ENCODE results near the gene DTNB. TPM values are rescaled to one million over a fixed set of nuclear protein-coding genes. Genes with fewer than 3 reads are reported as not detected.

The DTNB gene
- total RNA-seq, 2 donors from 2014 or later, result 4.3 to 4.4 TPM

DNA sequence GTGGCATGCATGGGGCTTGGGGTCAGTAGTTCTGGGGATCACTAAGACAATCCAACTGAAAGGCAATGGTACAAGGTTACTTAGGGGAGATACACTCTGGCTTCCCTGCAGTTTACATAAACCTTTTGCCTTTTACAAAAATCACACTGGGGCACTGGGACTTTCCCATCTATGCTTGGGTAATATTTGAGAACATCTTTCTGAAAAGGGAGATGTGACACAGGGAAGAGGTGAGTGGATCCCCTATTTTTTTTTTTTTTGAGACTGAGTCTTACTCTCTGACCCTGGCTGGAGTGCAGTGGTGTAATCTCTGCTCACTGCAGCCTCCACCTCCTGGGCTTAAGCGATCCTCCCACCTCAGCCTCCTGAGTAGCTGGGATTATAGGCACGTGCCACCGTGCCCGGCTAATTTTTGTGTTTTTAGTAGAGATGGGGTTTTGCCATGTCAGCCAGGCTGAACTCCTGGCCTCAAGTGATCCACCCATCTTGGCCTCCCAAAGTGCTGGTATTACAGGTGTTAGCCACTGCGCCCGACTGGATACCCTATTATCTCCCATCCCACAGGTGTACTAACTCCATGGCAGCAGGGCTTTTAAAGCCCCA is 248.8 kb downstream of the DTNB start:
- H3K27me3 ChIP-seq, result no peaks in the 10 kb centered on the region
- H3K27ac ChIP-seq, result no peak overlapping the region
- no peaks in the 10 kb centered on the region for H3K36me3 ChIP-seq
- H3K4me3 ChIP-seq, result no peak overlapping the region
- H3K9me3 ChIP-seq, result no peaks in the 10 kb centered on the region
- no peak for DNase-seq (ENCODE audit: low spot score)
- TF ChIP-seq, protein P1, sequence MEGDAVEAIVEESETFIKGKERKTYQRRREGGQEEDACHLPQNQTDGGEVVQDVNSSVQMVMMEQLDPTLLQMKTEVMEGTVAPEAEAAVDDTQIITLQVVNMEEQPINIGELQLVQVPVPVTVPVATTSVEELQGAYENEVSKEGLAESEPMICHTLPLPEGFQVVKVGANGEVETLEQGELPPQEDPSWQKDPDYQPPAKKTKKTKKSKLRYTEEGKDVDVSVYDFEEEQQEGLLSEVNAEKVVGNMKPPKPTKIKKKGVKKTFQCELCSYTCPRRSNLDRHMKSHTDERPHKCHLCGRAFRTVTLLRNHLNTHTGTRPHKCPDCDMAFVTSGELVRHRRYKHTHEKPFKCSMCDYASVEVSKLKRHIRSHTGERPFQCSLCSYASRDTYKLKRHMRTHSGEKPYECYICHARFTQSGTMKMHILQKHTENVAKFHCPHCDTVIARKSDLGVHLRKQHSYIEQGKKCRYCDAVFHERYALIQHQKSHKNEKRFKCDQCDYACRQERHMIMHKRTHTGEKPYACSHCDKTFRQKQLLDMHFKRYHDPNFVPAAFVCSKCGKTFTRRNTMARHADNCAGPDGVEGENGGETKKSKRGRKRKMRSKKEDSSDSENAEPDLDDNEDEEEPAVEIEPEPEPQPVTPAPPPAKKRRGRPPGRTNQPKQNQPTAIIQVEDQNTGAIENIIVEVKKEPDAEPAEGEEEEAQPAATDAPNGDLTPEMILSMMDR (IDR thresholded peaks at IDR 0.05), result no peak
- no peaks in the 10 kb centered on the region for H3K4me1 ChIP-seq

DNA sequence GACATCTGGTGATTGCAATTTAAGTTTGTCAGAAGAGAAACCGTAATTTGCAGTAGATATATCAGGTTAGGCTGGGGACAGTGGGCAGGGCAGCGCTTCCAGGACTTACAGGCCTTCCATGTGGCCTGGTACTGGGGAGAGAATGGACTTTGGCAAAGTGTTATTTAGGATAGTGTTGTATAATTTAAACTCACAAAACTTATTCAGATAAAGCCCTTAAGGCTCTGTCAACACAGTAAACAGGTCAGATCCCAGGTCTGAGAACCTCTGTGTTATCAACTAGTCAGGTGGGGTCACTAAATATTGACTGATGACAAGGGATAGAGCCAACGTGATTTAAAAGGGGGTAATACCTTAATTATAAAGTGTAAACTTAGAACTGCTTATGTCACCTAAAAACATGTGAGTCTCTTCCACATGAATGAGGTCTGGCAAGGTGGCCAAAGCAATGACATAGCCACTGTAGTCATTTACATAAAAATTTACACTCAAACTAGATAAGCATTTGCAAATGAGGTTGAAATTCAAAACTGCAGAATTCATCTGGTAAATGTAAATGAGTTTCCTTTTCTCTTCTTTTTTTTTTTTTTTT is 251.5 kb downstream of the DTNB start:
- Histone ChIP-seq H3K4me1 (no peaks in the 10 kb centered on the region), H3K9me3 (no peaks in the 10 kb centered on the region), H3K4me3 (no peak overlapping the region), H3K36me3 (no peaks in the 10 kb centered on the region), H3K27me3 (no peaks in the 10 kb centered on the region), H3K27ac (no peak overlapping the region)
- no peak for DNase-seq (ENCODE audit: low spot score)
- TF ChIP-seq, protein P1 (IDR thresholded peaks at IDR 0.05), result no peak

DNA sequence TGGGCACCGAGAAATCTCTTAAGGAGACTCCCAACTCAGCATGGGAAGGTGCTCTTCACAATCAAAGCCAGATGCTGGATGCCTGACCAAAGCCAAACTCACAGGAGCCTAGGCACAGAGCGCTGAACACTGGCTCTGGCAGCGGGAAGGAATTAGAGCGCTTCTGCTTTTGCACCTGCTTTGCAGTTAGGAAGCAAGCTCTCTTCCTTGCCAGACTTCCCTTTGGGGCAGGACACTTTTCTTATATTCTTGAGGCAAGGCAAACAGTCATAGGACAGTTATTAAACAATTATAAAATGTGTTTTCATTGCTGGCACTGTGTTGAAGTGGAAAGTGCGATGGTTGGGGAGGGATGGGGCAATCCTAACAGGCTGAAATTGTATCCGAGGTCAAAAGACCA is 252.1 kb downstream of the DTNB start:
- no peak overlapping the region for H3K27ac ChIP-seq
- TF ChIP-seq, protein P1 (IDR thresholded peaks at IDR 0.05), result no peak
- no peak for DNase-seq (ENCODE audit: low spot score)

DNA sequence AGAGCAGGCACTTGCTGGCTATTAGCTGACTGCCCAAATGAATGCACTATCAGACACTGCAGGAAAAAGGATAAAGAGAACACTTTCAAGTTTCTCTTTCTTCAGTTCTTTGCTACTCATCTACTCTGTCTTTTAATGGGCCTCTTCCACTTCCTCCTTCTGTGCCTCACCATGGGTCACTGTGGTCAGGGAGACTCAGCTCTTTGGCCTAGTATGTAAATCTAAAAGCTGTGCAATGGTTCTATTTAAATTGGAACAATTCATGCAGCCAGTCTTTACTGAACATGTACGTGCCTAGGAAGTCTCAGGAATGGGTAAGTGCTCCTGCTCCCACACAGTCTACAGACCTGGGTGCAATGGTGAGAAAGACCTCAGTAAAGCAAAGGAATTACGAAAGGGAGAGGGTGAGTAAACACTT is 252.5 kb downstream of the DTNB start:
- no peak overlapping the region for H3K27ac ChIP-seq

More for the DNA sequence above, 252.1 kb downstream of the DTNB start:
- Histone ChIP-seq H3K36me3 (no peaks in the 10 kb centered on the region), H3K9me3 (no peaks in the 10 kb centered on the region), H3K27me3 (no peaks in the 10 kb centered on the region), H3K4me3 (no peak overlapping the region), H3K4me1 (no peaks in the 10 kb centered on the region)

DNA sequence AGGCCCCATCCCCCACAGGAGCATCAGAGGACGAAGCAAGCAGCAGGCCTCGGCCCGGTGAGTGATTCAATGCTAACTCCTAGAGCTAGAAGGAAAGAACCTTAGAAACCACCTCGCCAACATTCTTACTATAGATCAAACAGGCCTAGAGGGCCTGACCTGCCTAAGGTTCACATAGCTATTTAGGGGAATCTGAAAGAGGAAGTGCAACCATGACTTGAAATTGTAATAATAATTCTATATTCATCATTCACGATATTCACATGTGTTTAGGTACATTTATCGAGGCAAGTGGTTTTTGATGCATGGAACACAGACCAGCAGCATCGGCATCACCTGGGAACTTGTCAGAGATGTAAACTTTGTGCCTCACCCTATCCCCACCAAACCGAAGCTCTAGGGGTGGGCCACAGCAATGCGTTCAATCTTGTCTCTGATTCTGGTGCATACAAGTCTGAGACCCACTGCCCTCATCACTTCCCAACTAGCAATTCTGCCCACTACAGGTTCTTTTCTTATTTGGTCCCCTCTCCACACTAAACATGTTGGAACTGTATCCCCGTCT is 253.6 kb downstream of the DTNB start:
- H3K9me3 ChIP-seq, result no peaks in the 10 kb centered on the region
- no peaks in the 10 kb centered on the region for H3K27me3 ChIP-seq
- H3K4me1 ChIP-seq, result no peaks in the 10 kb centered on the region
- H3K4me3 ChIP-seq, result no peak overlapping the region
- no peak overlapping the region for H3K27ac ChIP-seq
- H3K36me3 ChIP-seq, result no peaks in the 10 kb centered on the region
- TF ChIP-seq, protein P1 (IDR thresholded peaks at IDR 0.05), result no peak
- DNase-seq (ENCODE audit: low spot score), result no peak

More for the DNA sequence above, 252.5 kb downstream of the DTNB start:
- Histone ChIP-seq H3K4me1 (no peaks in the 10 kb centered on the region), H3K4me3 (no peak overlapping the region), H3K36me3 (no peaks in the 10 kb centered on the region), H3K27me3 (no peaks in the 10 kb centered on the region), H3K9me3 (no peaks in the 10 kb centered on the region)
- DNase-seq (ENCODE audit: low spot score), result no peak
- TF ChIP-seq, protein P1 (IDR thresholded peaks at IDR 0.05), result no peak

All from right atrium auricular region (tissue), 2 donors.